ENCODE results near the gene NUMBL. TPM values are rescaled to one million over a fixed set of nuclear protein-coding genes. Genes with fewer than 3 reads are reported as not detected.
"Not testable (repeated sequence)": the region's sequence is repeated elsewhere in the genome, so short reads cannot be mapped to it uniquely, and the experiment has no call there.

NUMBL gene
- total RNA-seq, 1 donor from 2014 or later: 66.0 TPM

DNA sequence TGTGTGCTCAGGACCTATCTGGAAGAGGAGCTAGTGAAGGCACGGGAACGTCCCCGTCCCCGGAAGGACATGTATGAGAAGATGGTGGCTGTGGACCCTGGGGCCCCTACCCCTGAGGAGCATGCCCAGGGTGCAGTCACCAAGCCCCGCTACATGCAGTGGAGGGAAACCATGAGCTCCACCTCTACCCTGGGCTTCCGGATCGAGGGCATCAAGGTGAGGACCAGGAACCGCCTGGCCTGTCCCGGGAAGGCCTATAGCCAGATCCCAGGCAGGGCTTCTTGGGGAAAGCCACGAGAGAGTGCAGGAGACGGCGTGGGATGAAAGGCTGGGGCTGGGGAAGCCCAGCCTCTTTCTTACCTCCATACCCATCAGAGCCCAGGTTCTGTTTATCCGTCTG lies 42.7 kb upstream of the NUMBL start:
- Histone ChIP-seq H3K36me3 (peaks cover 0 to 98% of the 10 kb centered on the region in 2 donors), H3K27me3 (no peaks in the 10 kb centered on the region), H3K27ac (no peak overlapping the region), H3K4me1 (peaks cover 8% of the 10 kb centered on the region), H3K4me3 (no peak overlapping the region), H3K9me3 (no peaks in the 10 kb centered on the region)
- TF ChIP-seq POLR2AphosphoS5 (IDR thresholded peaks at IDR 0.05; ENCODE audit: insufficient read depth in 1 of 2, low read depth in 1 of 2): peak in 1 of 2 donors; percentile 14
- TF ChIP-seq, protein P1, sequence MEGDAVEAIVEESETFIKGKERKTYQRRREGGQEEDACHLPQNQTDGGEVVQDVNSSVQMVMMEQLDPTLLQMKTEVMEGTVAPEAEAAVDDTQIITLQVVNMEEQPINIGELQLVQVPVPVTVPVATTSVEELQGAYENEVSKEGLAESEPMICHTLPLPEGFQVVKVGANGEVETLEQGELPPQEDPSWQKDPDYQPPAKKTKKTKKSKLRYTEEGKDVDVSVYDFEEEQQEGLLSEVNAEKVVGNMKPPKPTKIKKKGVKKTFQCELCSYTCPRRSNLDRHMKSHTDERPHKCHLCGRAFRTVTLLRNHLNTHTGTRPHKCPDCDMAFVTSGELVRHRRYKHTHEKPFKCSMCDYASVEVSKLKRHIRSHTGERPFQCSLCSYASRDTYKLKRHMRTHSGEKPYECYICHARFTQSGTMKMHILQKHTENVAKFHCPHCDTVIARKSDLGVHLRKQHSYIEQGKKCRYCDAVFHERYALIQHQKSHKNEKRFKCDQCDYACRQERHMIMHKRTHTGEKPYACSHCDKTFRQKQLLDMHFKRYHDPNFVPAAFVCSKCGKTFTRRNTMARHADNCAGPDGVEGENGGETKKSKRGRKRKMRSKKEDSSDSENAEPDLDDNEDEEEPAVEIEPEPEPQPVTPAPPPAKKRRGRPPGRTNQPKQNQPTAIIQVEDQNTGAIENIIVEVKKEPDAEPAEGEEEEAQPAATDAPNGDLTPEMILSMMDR (IDR thresholded peaks at IDR 0.05): no peak
- DNase-seq (ENCODE audit: extremely low spot score in 2 of 2): no peak
- intact Hi-C loops (cut with DNase I): no loop called here

DNA sequence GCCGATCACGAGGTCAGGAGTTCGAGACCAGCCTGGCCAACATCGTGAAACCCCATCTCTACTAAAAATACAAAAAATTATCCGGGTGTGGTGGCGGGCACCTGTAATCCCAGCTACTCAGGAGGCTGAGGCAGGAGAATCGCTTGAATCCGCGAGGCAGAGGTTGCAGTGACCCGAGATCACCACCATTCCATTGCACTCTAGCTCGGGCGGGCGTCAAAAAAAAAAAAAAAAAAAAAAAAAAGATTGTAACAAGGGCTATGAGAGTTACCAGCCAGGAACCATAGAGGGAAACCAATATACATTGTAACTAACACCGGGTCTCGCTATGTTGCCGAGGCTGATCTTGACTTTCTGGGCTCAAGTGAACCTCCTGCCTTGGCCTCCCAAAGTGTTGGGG lies 41.9 kb upstream of the NUMBL start:
- intact Hi-C loops (cut with DNase I); H3K4me3 ChIP-seq; H3K9me3 ChIP-seq; H3K27me3 ChIP-seq; DNase-seq (ENCODE audit: extremely low spot score in 2 of 2); H3K4me1 ChIP-seq; H3K27ac ChIP-seq: not testable (repeated sequence)
- H3K36me3 ChIP-seq: peaks cover 0 to 98% of the 10 kb centered on the region in 2 donors

DNA sequence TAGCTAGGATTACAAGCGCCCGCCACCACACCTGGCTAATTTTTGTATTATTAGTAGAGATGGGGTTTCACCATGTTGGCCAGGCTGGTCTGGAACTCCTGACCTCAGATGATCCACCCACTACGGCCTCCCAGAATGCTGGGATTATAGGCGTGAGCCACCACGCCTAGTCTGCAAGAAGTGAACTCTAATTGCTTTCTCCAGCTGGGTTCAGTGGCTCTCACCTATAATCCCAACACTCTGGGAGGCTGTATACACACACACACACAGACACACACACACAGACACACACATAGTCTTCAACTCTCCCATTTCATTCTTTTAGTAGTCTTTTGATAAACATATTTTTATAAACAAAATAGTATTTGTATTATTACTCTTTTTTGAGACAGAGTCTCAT lies 39.6 kb upstream of the NUMBL start:
- H3K4me1 ChIP-seq; H3K27me3 ChIP-seq; intact Hi-C loops (cut with DNase I); H3K4me3 ChIP-seq; H3K27ac ChIP-seq; DNase-seq (ENCODE audit: extremely low spot score in 2 of 2); H3K9me3 ChIP-seq: not testable (repeated sequence)
- peaks cover 4 to 98% of the 10 kb centered on the region in 2 donors for H3K36me3 ChIP-seq

DNA sequence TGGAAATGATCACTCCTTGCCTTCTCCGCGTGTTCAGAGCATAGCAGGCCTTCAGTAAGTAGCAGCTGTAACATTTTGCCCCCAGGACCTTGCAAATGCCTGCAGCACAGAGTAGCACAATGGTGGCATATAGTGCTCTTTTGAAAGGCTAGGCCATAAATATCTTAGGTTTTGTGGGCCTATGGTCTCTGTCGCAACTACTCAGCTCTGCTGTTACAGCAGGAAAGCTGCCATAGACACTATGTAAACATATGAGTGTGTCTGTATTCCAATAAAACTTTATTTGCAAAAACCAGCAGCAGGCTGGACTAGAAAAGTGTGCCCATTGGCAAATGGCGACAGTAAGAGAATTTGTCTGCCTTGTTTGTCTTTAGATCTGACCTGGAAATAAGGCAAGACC lies 35.8 kb upstream of the NUMBL start:
- no peak overlapping the region for H3K4me3 ChIP-seq
- no peak for DNase-seq (ENCODE audit: extremely low spot score in 2 of 2)
- H3K27me3 ChIP-seq: no peaks in the 10 kb centered on the region
- H3K36me3 ChIP-seq: peaks cover 4 to 78% of the 10 kb centered on the region in 2 donors
- H3K4me1 ChIP-seq: peaks cover 36% of the 10 kb centered on the region
- no peaks in the 10 kb centered on the region for H3K9me3 ChIP-seq
- TF ChIP-seq POLR2A (IDR thresholded peaks at IDR 0.05) (no peak), POLR2AphosphoS5 (IDR thresholded peaks at IDR 0.05; ENCODE audit: insufficient read depth in 1 of 2, low read depth in 1 of 2) (no peak)
- TF ChIP-seq, protein P1 (IDR thresholded peaks at IDR 0.05): no peak
- intact Hi-C loops (cut with DNase I): no loop called here
- H3K27ac ChIP-seq: no peak overlapping the region

DNA sequence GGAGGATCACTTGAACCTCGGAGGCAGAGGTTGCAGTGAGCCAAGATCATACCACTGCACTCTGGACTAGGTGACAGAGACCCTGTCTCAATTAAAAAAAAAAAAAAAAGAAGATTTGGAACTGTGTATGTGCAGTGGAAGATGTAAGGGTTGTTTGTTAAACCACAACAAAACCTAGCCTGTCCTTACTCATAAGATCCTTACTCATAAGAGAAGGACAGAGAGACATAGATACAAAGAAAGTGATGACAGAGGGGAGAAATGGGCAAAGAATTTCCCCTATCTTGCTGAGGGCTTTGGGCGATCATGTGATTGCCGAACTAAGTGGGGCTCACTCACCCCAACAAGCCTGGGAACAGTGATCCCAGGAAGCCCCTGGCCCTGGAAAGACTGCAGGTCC lies 34.4 kb upstream of the NUMBL start:
- peaks cover 50% of the 10 kb centered on the region for H3K4me1 ChIP-seq
- H3K27me3 ChIP-seq: no peaks in the 10 kb centered on the region
- H3K4me3 ChIP-seq: no peak overlapping the region
- TF ChIP-seq, protein P1 (IDR thresholded peaks at IDR 0.05): no peak
- TF ChIP-seq POLR2A (IDR thresholded peaks at IDR 0.05): no peak
- TF ChIP-seq POLR2AphosphoS5 (IDR thresholded peaks at IDR 0.05; ENCODE audit: insufficient read depth in 1 of 2, low read depth in 1 of 2): no peak
- intact Hi-C loops (cut with DNase I): no loop called here
- H3K9me3 ChIP-seq: no peaks in the 10 kb centered on the region
- H3K36me3 ChIP-seq: peaks cover 4 to 63% of the 10 kb centered on the region in 2 donors
- no peak for DNase-seq (ENCODE audit: extremely low spot score in 2 of 2)
- peak overlapping the region; percentile 47 for H3K27ac ChIP-seq

DNA sequence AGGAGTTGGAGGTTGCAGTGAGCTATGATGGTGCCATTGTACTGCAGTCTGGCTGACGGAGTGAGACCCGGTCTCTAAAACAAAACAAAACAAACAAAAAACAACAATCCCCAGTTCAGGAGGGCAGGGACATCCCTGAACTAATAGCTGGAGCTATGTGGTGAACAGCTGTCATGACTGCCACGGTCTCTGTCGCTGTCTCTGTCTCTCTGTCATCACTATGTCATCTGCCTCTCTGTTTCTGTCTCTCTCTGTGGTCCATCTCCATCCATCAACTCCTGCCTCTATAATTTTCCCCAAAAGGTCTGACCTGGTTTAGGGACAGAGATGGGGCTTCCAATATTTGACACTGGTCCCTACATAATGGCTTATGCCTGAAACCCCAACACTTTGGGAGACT lies 33.9 kb upstream of the NUMBL start:
- peaks cover 4 to 58% of the 10 kb centered on the region in 2 donors for H3K36me3 ChIP-seq
- TF ChIP-seq POLR2A (IDR thresholded peaks at IDR 0.05): no peak
- TF ChIP-seq POLR2AphosphoS5 (IDR thresholded peaks at IDR 0.05; ENCODE audit: insufficient read depth in 1 of 2, low read depth in 1 of 2): no peak
- TF ChIP-seq, protein P1 (IDR thresholded peaks at IDR 0.05): no peak
- H3K9me3 ChIP-seq: no peaks in the 10 kb centered on the region
- peaks cover 55% of the 10 kb centered on the region for H3K4me1 ChIP-seq
- H3K4me3 ChIP-seq: no peak overlapping the region
- DNase-seq (ENCODE audit: extremely low spot score in 2 of 2): no peak
- peak overlapping the region; percentile 47 for H3K27ac ChIP-seq
- intact Hi-C loops (cut with DNase I): no loop called here
- H3K27me3 ChIP-seq: no peaks in the 10 kb centered on the region
